Tibial artery (tissue), 4 donors: ENCODE measurements around the gene PTPRN2.

Experiments used
- DNase-seq, 2 donors: peaks; one replicate each; pipeline ENCODE4 v3.0.0-alpha.2; 2019
- H3K27ac ChIP-seq, 2 donors: fragments of 200-600 bp; sonication (generic) in 1 of 2; 1 replicate in 1 of 2; 2 replicates in 1 of 2; pipeline ENCODE4 v1.5.1; 2018 to 2019; ENCODE audit warnings: mild to moderate bottlenecking in 1 of 2
- H3K27me3 ChIP-seq, 2 donors: fragments of 200-600 bp; sonication (generic) in 1 of 2; one replicate each; pipeline versions ENCODE4 v1.5.1 to v1.6.0; 2016 to 2019
- H3K36me3 ChIP-seq, 3 donors: fragments of 200-600 bp; sonication (generic) in 2 of 3; one replicate each; pipeline ENCODE4 v1.5.1; 2016 to 2019; ENCODE audit warnings: mild to moderate bottlenecking in 2 of 3
- H3K4me1 ChIP-seq, 4 donors: fragments of 200-600 bp; sonication (generic) in 2 of 4; 1 replicate in 3 of 4; 2 replicates in 1 of 4; pipeline ENCODE4 v1.5.1; 2016 to 2019
- H3K4me3 ChIP-seq, 2 donors: fragments of 200-600 bp; sonication (generic) in 1 of 2; 1 replicate in 1 of 2; 2 replicates in 1 of 2; pipeline ENCODE4 v1.5.1; 2018 to 2019; ENCODE audit warnings: mild to moderate bottlenecking in 2 of 2
- H3K9me3 ChIP-seq, 3 donors: fragments of 200-600 bp; sonication (generic) in 1 of 3; one replicate each; pipeline ENCODE4 v1.5.1; 2016 to 2019
- intact Hi-C: fragments of 100-400 bp; cut with DNase I; formaldehyde crosslinking; loops from one replicate; pipeline ENCODE4 v1.15.0; 2023; ENCODE audit warnings: low total_unique reads
- TF ChIP-seq, protein P1 (sequence below), 2 experiments: fragments of 200-600 bp in 1 of 2; fragments of 450-650 bp in 1 of 2; IDR thresholded peaks; one replicate each; pipeline ENCODE4 v1.5.1; 2017 to 2019; ENCODE audit warnings: antibody characterized with exemption in 2 of 2, mild to moderate bottlenecking in 1 of 2, moderate library complexity in 1 of 2

Gene PTPRN2

DNA sequence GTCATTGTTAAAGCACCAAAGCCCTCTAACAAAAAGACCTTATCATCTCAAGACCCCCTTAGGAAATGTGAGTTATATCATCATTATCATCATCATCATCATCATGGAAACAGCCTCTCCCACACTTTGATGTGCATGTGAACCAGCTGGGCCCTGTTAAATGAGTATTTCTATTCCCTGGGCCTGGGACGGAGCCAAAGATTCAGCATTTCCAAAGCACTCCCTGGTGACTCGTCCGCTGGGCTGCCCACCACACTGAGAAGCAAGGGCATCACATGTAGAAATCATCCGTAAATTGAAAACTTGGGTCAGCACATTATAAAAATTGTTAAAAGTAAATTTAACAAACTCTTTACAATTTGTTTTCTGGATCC lies 88.6 kb downstream of the PTPRN2 start:
- no peak overlapping the region for H3K27ac ChIP-seq
- TF ChIP-seq, protein P1, sequence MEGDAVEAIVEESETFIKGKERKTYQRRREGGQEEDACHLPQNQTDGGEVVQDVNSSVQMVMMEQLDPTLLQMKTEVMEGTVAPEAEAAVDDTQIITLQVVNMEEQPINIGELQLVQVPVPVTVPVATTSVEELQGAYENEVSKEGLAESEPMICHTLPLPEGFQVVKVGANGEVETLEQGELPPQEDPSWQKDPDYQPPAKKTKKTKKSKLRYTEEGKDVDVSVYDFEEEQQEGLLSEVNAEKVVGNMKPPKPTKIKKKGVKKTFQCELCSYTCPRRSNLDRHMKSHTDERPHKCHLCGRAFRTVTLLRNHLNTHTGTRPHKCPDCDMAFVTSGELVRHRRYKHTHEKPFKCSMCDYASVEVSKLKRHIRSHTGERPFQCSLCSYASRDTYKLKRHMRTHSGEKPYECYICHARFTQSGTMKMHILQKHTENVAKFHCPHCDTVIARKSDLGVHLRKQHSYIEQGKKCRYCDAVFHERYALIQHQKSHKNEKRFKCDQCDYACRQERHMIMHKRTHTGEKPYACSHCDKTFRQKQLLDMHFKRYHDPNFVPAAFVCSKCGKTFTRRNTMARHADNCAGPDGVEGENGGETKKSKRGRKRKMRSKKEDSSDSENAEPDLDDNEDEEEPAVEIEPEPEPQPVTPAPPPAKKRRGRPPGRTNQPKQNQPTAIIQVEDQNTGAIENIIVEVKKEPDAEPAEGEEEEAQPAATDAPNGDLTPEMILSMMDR (IDR thresholded peaks at IDR 0.05), result no peak
- H3K27me3 ChIP-seq, result peaks cover 0 to 39% of the 10 kb centered on the region in 2 donors
- intact Hi-C loops, result no loop called here
- no peaks in the 10 kb centered on the region for H3K36me3 ChIP-seq
- H3K4me3 ChIP-seq, result no peak overlapping the region
- no peak for DNase-seq
- no peaks in the 10 kb centered on the region for H3K9me3 ChIP-seq
- no peaks in the 10 kb centered on the region for H3K4me1 ChIP-seq

DNA sequence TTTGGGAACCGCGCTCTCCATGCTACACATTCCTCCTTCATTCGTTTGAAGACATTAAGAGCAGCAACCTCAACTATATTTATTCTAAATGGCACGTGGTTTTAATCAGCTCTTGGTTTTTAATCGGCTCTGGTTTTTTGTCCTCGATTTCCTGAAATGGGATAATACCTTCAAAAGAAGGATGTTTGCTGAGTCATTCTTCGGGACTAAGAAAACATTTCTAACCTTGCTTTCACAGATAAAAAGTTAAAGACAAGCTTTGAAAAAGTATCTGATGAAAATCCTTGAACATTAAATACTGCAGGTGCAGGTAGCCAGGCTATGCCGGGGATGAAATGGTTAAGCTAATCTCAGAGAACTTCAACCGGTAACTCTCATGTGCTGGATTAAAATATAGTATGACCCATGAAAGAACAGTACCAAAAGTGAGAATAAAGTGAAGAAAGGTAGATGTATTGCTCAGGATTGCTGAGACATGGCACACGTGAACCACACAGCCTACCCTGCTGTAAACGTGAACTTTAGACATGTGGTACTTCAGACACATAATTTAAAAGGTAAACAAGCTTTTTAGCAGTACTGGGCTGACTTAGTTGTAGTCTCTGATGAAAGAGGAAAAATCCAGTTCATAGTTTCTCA lies 89.1 kb downstream of the PTPRN2 start:
- H3K36me3 ChIP-seq, result no peaks in the 10 kb centered on the region
- DNase-seq, result no peak
- H3K4me1 ChIP-seq, result no peaks in the 10 kb centered on the region
- H3K27ac ChIP-seq, result no peak overlapping the region
- H3K27me3 ChIP-seq, result peaks cover 0 to 37% of the 10 kb centered on the region in 2 donors
- intact Hi-C loops, result no loop called here
- TF ChIP-seq, protein P1 (IDR thresholded peaks at IDR 0.05), result no peak
- H3K4me3 ChIP-seq, result no peak overlapping the region
- no peaks in the 10 kb centered on the region for H3K9me3 ChIP-seq

DNA sequence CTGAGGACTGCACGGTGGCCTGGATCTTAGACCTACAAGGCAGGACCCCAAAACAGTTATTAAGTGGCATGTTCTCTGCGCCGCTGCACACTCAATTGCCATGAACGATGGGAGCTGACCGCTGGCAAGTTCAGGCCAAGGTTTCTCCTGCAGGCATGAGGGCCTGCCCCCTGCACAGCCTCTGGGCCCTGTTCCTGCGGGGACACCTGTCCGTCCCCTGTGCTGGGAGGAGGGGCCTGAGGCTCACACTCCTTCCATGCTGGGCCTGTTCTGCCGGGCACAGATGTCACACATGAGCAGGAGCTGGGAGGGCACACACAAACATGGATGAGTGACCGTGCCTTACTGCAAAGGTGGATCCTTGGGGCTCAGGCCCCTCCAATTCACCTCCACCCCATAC lies 90.0 kb downstream of the PTPRN2 start:
- Histone ChIP-seq H3K4me1 (no peaks in the 10 kb centered on the region), H3K9me3 (no peaks in the 10 kb centered on the region), H3K27ac (no peak overlapping the region), H3K36me3 (no peaks in the 10 kb centered on the region), H3K4me3 (no peak overlapping the region), H3K27me3 (peaks cover 0 to 31% of the 10 kb centered on the region in 2 donors)
- intact Hi-C loops, result no loop called here
- TF ChIP-seq, protein P1 (IDR thresholded peaks at IDR 0.05), result no peak
- no peak for DNase-seq

DNA sequence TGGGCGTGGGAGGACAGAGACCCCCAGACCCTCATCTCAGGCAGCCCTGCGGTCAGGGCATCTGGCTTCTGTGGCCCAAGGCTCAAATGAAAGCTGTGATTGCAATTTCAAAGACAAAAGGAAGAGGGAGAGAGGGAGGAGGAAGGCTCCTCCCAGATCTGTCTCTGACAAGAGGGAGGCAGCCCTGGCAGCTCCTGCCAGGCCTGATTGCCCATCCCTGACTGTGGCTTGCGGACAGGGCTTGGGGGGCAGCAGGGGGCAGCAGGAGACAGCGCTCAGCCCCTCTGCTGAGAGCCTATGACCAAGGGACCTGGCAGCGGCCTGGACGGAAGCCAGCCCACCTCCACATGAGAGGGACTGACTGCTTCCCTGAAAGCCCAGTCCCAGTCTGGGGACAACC lies 91.8 kb downstream of the PTPRN2 start:
- intact Hi-C loops, result no loop called here
- H3K27ac ChIP-seq, result no peak overlapping the region
- no peaks in the 10 kb centered on the region for H3K4me1 ChIP-seq
- no peak overlapping the region for H3K4me3 ChIP-seq
- peaks cover 0 to 42% of the 10 kb centered on the region in 2 donors for H3K27me3 ChIP-seq
- H3K36me3 ChIP-seq, result no peaks in the 10 kb centered on the region
- no peaks in the 10 kb centered on the region for H3K9me3 ChIP-seq
- TF ChIP-seq, protein P1 (IDR thresholded peaks at IDR 0.05), result no peak
- DNase-seq, result no peak

DNA sequence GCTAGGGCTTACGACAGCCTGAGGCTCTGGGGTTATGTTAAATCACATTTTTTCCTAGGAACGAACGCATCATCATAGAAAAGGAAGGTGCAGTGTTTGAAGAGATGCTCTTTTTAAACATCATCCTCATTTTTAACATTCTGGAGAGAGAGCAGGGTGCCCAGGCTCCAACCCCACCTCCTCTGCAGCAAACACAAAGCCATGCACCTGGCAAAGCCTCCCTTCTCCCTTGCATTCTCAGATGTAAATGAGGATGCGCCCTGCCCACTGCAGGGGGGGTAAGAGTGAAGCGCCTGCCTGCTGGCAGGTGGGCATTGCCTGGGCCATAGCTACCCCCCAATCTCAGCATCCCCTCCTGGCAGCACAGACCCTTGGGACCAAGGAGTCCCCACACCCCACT lies 92.4 kb downstream of the PTPRN2 start:
- TF ChIP-seq, protein P1 (IDR thresholded peaks at IDR 0.05), result no peak
- Histone ChIP-seq H3K4me3 (no peak overlapping the region), H3K27me3 (peaks cover 0 to 46% of the 10 kb centered on the region in 2 donors), H3K27ac (no peak overlapping the region), H3K4me1 (no peaks in the 10 kb centered on the region), H3K9me3 (peaks cover 0 to 2% (median 0%) of the 10 kb centered on the region in 3 donors), H3K36me3 (no peaks in the 10 kb centered on the region)
- intact Hi-C loops, result no loop called here
- DNase-seq, result no peak

DNA sequence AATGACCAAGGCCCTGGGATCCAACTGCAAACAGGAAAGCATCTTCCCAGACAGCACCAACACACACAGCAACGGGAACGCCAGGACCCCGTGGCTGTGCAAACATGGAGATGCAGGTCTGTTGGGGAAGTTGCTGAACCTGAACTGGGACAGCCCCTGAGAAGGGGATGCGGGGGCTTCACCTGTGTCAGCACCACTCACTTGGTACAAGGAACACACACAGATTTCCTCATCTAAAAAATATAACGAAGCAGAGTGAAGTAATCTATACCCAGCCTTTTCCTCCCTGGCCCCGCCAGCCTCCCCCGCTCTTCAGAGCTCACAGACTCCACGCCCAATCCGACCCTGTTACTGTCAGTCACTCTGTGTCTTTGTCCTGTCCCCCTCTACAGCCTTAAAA lies 93.0 kb downstream of the PTPRN2 start:
- peaks cover 0 to 8% (median 0%) of the 10 kb centered on the region in 3 donors for H3K9me3 ChIP-seq
- intact Hi-C loops, result no loop called here
- TF ChIP-seq, protein P1 (IDR thresholded peaks at IDR 0.05), result no peak
- DNase-seq, result no peak
- H3K4me1 ChIP-seq, result no peaks in the 10 kb centered on the region
- H3K36me3 ChIP-seq, result no peaks in the 10 kb centered on the region
- peaks cover 0 to 52% of the 10 kb centered on the region in 2 donors for H3K27me3 ChIP-seq
- H3K27ac ChIP-seq, result no peak overlapping the region
- no peak overlapping the region for H3K4me3 ChIP-seq
